Measurements from ENCODE around the gene NSMCE4A.

DNA sequence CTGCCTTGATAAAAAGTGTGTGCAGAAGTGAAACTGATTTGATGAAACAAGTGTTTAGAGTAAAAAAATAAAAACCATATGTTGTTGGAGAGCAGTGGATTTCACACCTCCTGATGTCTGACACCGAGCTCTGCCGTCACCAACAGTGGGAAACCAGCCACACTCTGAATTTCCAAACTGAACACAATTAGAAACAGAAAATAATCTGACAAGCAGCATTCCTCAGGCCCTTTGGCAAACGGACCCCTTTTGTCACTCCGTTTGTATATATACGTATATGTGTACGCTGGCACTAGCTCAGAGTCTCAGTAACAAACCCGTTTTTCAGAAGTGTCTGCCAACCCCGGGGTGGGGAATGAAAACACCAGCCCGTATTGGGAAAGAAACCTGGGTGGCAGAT, 46.4 kb upstream of the NSMCE4A start:
- TF ChIP-seq, protein P1, sequence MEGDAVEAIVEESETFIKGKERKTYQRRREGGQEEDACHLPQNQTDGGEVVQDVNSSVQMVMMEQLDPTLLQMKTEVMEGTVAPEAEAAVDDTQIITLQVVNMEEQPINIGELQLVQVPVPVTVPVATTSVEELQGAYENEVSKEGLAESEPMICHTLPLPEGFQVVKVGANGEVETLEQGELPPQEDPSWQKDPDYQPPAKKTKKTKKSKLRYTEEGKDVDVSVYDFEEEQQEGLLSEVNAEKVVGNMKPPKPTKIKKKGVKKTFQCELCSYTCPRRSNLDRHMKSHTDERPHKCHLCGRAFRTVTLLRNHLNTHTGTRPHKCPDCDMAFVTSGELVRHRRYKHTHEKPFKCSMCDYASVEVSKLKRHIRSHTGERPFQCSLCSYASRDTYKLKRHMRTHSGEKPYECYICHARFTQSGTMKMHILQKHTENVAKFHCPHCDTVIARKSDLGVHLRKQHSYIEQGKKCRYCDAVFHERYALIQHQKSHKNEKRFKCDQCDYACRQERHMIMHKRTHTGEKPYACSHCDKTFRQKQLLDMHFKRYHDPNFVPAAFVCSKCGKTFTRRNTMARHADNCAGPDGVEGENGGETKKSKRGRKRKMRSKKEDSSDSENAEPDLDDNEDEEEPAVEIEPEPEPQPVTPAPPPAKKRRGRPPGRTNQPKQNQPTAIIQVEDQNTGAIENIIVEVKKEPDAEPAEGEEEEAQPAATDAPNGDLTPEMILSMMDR (IDR thresholded peaks at IDR 0.05): no peak
- TF ChIP-seq EZH2 (IDR thresholded peaks at IDR 0.05; ENCODE audit: borderline replicate concordance, insufficient read depth, low read depth, low read length, poor library complexity, severe bottlenecking): no peak

All from B cell (primary cell).